Activated T-cell treated with anti-CD3 and anti-CD28 coated beads, Interleukin-2, amount 50 U/mL, for 72 hours (primary cell): Measurements from ENCODE around the gene UBE3B. TPM values are rescaled to one million over a fixed set of nuclear protein-coding genes. Genes with fewer than 3 reads are reported as not detected.
A peak's percentile ranks its signal among the peaks of the same experiment; 100 is the strongest.
"Not testable (repeated sequence)": the region's sequence is repeated elsewhere in the genome, so short reads cannot be mapped to it uniquely, and the experiment has no call there.

ENCODE experiments used
- ATAC-seq, 2 donors: fragments of 150-1000 bp; cut with Tn5 transposase; replicated peaks in 1 of 2; 2 replicates each; pipeline ENCODE4 v1.10.0; 2021; ENCODE audit warnings: moderate library complexity in 2 of 2, mild to moderate bottlenecking in 1 of 2
- DNase-seq, 2 donors: peaks; one replicate each; pipeline ENCODE4 v3.0.0; 2021 to 2022; ENCODE audit warnings: mixed read lengths in 1 of 2
- H3K27ac Mint-ChIP-seq: one replicate; pipeline ENCODE4 v1.8.0; 2022; ENCODE audit warnings: mild to moderate bottlenecking, moderate library complexity, mixed read lengths
- H3K27me3 Mint-ChIP-seq: one replicate; pipeline ENCODE4 v1.8.0; 2022; ENCODE audit warnings: low read depth, mixed read lengths
- H3K36me3 Mint-ChIP-seq, 2 donors: one replicate each; pipeline ENCODE4 v1.8.0; 2022; ENCODE audit warnings: mixed read lengths in 2 of 2, mild to moderate bottlenecking in 1 of 2; ENCODE audit not compliant: insufficient read depth in 2 of 2
- H3K4me1 Mint-ChIP-seq: one replicate; pipeline ENCODE4 v1.8.0; 2022; ENCODE audit warnings: low read depth, mixed read lengths
- H3K4me3 Mint-ChIP-seq, 2 donors: one replicate each; pipeline ENCODE4 v1.8.0; 2022; ENCODE audit warnings: mild to moderate bottlenecking in 2 of 2, mixed read lengths in 2 of 2, moderate library complexity in 2 of 2
- H3K9me3 Mint-ChIP-seq, 2 donors: one replicate each; pipeline ENCODE4 v1.8.0; 2022; ENCODE audit warnings: mixed read lengths in 2 of 2
- total RNA-seq, 2 donors: library from RNA; stranded (reverse); gene quantifications; one replicate each; pipeline ENCODE4 v1.2.3, GENCODE V29; 2022

UBE3B gene
- total RNA-seq, 2 donors from 2014 or later = 37.4 to 37.6 TPM

DNA sequence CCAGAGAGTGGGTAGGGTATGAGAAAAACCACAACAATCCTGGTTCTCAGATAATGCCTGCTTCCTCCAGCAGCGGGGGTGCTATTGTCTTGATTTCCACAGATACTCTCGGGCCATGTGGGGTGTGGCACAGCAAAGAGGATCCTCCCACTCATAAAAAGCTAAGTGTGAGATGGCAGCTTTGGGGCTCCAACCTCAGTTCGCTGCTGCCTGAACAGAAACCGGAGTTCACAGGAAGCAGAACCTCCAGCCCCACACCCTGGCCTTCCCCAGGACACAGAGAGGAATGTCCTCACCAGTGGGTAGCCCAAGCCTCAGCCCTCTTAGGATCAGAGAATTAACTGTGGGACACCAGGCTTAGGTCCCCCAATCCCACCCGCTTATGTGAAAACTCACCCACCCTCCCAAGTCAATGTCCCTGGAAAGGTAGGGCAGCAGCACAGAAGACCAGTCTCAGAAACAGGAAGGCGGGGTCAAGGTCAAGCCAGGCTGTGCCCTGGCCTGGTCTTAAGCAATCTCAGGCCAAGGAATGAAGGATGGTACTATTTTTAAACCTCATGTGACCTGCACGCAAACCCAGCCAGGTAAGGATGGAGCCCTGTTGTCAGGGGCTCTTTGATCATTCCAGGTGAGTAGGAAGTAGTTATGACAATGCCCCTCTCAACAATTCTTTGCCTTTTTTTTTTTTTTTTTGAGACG lies 9.3 kb upstream of the UBE3B start:
- no peak overlapping the region for H3K4me3 Mint-ChIP-seq
- no peaks in the 10 kb centered on the region for H3K27me3 Mint-ChIP-seq
- ATAC-seq = no peak
- peaks cover 0 to 6% of the 10 kb centered on the region in 2 donors for H3K36me3 Mint-ChIP-seq
- DNase-seq = no peak
- H3K27ac Mint-ChIP-seq = no peak overlapping the region
- peaks cover 19% of the 10 kb centered on the region for H3K4me1 Mint-ChIP-seq
- H3K9me3 Mint-ChIP-seq = no peaks in the 10 kb centered on the region

DNA sequence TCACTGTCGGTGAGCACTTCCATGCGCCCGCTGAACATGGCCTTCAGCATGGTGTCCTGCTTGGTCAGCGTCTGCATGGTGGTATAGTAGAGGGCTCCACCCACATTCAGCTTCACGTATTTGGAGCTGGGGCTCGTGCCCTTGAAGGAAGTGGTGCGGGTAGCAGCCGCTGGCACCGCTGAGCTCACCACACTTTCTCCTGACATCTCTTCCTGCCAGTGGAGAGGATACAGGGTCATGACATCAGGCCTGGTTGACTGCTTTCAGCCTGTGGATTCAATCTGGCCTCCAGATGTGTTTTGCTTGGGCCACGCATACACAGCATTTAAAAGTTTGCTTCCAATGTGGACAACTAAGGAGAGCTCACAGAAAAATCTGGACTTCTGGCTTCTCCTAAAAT lies 7.9 kb upstream of the UBE3B start:
- Mint-ChIP-seq H3K36me3 (peaks cover 0 to 3% of the 10 kb centered on the region in 2 donors), H3K27me3 (no peaks in the 10 kb centered on the region), H3K4me3 (no peak overlapping the region), H3K9me3 (no peaks in the 10 kb centered on the region), H3K4me1 (peaks cover 9% of the 10 kb centered on the region), H3K27ac (no peak overlapping the region)
- DNase-seq = no peak
- ATAC-seq = no peak

DNA sequence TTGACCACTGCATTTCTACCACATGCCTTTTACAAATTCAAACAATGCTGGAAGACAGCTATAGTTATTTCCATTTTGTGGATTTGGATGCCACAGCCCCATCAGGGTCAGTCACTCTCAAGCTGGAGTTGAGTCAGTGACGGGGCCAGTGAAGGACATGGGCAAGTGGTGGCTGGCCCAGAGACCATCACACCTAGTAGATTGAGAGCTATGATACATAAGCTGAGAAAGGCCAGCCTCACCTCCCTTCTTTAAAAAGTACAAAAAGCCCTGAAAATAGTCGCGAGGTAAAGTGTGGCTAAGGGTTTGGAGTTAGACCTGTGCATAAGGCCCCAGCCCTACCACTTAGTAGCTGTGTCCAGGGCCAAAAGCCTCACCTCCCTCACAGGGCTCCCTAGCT lies 4.4 kb upstream of the UBE3B start:
- no peak for ATAC-seq
- H3K4me3 Mint-ChIP-seq = no peak overlapping the region
- H3K9me3 Mint-ChIP-seq = no peaks in the 10 kb centered on the region
- H3K27me3 Mint-ChIP-seq = no peaks in the 10 kb centered on the region
- peaks cover 29% of the 10 kb centered on the region for H3K4me1 Mint-ChIP-seq
- H3K27ac Mint-ChIP-seq = no peak overlapping the region
- DNase-seq = no peak
- peaks cover 2 to 3% of the 10 kb centered on the region in 2 donors for H3K36me3 Mint-ChIP-seq

DNA sequence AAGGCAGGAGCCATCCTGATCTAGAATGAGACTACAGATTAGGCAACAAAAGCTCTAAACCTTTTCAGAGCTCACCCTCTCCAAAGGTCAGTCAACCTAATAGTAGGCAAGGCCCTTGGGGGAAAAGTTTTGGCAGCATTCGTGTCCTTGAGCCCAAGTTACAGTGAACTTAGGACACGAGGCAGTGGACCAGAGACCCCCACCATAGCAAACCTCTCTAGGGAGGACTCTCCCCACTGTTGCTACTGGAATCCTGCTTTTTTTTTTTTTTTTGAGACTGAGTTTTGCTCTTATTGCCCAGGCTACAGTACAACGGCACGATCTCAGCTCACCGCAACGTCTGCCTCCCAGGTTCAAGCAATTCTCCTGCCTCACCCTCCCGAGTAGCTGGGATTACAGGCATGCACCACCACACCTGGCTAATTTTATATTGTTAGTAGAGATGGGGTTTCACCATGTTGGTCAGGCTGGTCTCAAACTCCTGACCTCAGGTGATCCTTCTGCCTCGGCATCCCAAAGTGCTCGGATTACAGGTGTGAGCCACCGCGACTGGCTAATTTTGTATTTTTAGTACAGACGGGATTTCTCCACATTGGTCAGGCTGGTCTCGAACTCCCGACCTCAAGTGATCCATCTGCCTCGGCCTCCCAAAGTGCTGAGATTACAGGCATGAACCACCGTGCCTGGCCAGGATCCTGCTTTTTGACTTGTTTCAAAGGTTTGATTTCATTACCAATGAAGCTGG lies 3.7 kb upstream of the UBE3B start:
- not testable (repeated sequence) for ATAC-seq, H3K9me3 Mint-ChIP-seq, DNase-seq, H3K36me3 Mint-ChIP-seq, H3K4me3 Mint-ChIP-seq, H3K27ac Mint-ChIP-seq, H3K27me3 Mint-ChIP-seq
- H3K4me1 Mint-ChIP-seq = peaks cover 36% of the 10 kb centered on the region

DNA sequence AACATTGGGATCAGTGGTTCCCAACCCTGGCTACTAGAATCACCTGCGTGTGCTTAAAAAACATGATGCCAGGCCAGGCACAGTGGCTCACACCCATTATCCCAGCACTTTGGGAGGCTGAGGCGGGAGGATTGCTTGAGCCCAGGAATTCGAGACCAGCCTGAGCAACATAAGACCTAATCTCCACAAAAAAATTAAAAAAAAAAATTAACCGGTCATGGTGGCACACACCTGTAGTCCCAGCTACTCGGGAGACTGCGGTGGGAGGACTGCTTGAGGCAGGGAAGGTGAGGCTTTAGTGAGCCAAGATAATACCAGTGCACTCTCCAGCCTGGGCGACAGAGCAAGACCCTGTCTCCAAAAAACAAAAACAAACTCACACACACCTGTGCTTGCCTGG lies 2.3 kb upstream of the UBE3B start:
- DNase-seq (no peak), ATAC-seq (no peak)
- peaks cover 1 to 2% of the 10 kb centered on the region in 2 donors for H3K36me3 Mint-ChIP-seq
- no peaks in the 10 kb centered on the region for H3K9me3 Mint-ChIP-seq
- no peak overlapping the region for H3K4me3 Mint-ChIP-seq
- no peaks in the 10 kb centered on the region for H3K27me3 Mint-ChIP-seq
- H3K4me1 Mint-ChIP-seq = peaks cover 50% of the 10 kb centered on the region
- no peak overlapping the region for H3K27ac Mint-ChIP-seq

DNA sequence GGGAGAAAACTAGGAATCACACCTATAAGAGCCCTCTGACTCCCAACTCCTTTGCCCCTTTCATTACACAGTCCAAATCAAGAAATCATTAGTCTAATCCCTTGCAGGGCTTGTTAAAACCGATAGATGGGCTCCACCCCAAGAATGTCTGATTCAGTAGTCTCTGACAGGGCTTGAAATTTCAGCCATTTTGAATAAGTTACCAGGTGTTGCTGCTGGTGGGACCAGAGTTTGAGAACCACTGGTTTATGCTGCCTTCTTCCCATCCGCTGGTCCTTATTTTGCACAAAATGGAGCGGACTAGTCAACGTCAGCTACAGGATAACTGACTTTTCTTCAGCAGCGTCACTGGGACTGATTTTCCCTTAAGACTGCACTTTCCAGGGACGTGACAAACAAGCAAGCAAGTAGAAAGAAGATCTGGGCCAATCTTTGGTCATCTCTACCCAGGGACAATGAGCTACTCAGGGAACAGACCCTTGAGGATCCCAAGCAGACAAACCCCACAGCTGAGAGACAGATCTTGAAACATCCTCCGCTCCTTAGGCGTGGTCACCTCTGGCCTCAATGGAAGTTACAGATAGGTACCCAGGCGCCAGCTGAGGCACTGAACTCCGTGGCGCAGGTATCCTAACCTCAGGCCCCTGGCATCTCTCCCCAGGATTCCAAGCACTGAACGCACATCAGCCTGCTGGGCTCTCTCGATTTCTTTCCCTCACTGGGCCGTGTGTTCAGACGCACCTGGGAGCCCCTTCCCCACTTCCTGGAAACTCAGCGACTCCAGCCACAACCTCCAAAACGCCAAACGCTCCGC lies 1.2 kb upstream of the UBE3B start:
- Mint-ChIP-seq H3K27me3 (no peaks in the 10 kb centered on the region), H3K27ac (peak overlapping the region; percentile 76), H3K9me3 (no peaks in the 10 kb centered on the region), H3K4me3 (peak overlapping the region; percentile 91 to 99), H3K4me1 (peaks cover 52% of the 10 kb centered on the region), H3K36me3 (peaks cover 1 to 2% of the 10 kb centered on the region in 2 donors)
- ATAC-seq (no peak), DNase-seq (no peak)

DNA sequence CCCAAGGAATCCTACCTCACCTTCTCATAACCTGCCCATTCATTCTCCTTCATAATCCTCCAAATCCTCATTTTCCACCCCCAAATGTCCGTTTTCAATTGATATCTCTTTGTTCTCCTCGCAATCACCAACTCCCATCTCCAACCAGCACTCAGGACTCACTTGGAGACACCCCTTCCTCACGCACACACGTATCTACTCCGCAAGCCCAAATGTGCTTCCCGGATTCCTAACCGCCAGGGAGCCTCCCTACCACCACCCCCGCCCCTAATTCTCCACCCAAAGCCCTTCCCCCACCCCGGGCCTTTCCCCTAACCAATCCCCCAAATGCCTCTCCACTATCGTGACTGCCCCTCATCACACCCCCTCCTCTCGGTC lies 638 bp upstream of the UBE3B start:
- no peak for DNase-seq
- Mint-ChIP-seq H3K4me3 (peak overlapping the region; percentile 91 to 99), H3K4me1 (peaks cover 52% of the 10 kb centered on the region), H3K9me3 (no peaks in the 10 kb centered on the region), H3K27ac (peak overlapping the region; percentile 76), H3K27me3 (no peaks in the 10 kb centered on the region), H3K36me3 (peaks cover 1 to 2% of the 10 kb centered on the region in 2 donors)
- peak in 1 of 2 donors; percentile 0 for ATAC-seq

DNA sequence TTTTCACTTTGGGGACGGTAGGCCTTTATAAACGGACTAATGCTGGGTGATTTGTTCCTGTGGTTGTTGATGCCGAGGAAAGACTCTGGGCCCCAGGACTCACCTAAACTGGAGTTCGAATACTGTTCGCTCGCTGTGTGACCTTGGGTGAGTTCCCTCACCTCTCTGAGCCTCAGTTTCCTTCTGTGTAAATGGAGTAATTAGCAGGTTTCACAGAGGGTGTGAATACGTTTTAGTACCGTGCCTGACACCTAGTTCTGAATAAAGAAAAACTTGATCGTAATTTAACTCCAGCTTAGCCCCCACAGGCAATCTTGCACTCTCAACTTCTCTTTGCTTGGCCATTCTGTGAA lies 505 bp downstream of the UBE3B start:
- Mint-ChIP-seq H3K4me3 (peak overlapping the region; percentile 91 to 99), H3K4me1 (peaks cover 52% of the 10 kb centered on the region), H3K27me3 (no peaks in the 10 kb centered on the region), H3K9me3 (no peaks in the 10 kb centered on the region), H3K27ac (peak overlapping the region; percentile 76), H3K36me3 (peaks cover 1 to 2% of the 10 kb centered on the region in 2 donors)
- ATAC-seq = no peak
- no peak for DNase-seq

DNA sequence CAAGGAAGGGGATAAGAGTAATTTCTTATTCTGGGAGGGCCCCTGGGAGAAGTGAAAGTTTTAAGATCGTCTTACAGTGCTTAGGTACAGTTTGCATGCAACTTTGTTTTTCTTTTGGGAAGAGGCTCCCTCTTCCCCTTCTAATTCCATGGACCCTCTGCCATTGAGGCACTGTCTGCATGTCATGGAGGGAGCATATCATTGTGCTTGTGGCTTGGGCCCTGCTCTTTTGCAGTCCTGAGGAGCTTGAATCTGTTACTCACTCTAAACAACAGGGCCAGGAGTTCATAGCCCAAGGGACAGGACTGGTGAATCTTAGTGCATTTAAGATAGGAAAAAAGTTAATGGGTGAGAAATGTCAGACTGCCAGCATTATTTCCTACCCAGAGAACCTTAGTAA lies 2.3 kb downstream of the UBE3B start:
- Mint-ChIP-seq H3K4me3 (no peak overlapping the region), H3K36me3 (peaks cover 2 to 4% of the 10 kb centered on the region in 2 donors), H3K9me3 (no peaks in the 10 kb centered on the region), H3K27me3 (no peaks in the 10 kb centered on the region), H3K4me1 (peaks cover 46% of the 10 kb centered on the region), H3K27ac (no peak overlapping the region)
- no peak for ATAC-seq
- no peak for DNase-seq

DNA sequence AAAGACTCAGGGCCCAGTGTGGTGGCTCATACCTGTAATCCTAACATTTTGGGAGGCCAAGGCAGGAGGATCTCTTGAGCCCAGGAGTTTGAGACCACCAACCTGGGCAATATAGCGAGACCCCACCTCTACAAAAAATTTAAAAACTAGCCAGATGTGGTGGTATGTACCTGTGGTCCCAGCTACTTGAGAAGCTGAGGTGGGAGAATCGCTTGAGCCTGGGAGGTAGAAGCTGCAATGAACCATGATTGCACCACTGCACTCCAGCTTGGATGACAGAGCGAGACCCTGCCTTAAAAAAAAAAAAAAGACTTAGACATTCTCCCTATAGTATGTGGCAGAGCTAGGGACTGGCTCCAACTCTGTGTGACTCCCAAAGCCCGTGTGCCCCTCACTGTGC lies 2.9 kb downstream of the UBE3B start:
- no peak overlapping the region for H3K4me3 Mint-ChIP-seq
- no peak for ATAC-seq

DNA sequence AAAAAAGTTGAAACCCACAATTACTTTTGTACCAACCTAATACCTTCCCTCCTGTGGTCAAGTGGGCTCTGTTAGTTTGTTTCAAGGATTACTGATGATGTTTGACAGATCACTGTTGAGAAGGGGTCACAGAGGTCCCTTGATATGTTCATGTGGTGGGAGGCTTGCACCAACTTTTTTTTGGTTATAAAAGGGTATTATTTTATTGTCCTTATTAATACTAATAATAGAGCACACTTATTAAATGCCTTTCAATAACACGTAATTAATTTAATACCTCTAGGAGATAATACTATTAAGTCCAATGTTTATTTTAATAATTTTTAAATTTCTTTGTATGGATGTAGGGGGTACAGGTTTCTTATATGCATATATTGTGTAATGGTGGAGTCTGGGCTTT lies 4.4 kb downstream of the UBE3B start:
- peaks cover 2 to 9% of the 10 kb centered on the region in 2 donors for H3K36me3 Mint-ChIP-seq
- no peak overlapping the region for H3K27ac Mint-ChIP-seq
- H3K9me3 Mint-ChIP-seq = no peaks in the 10 kb centered on the region
- no peaks in the 10 kb centered on the region for H3K27me3 Mint-ChIP-seq
- no peak for DNase-seq
- no peak for ATAC-seq
- no peak overlapping the region for H3K4me3 Mint-ChIP-seq
- H3K4me1 Mint-ChIP-seq = peaks cover 25% of the 10 kb centered on the region

More for the DNA sequence above, 2.9 kb downstream of the UBE3B start:
- H3K4me1 Mint-ChIP-seq = peaks cover 40% of the 10 kb centered on the region
- H3K9me3 Mint-ChIP-seq = no peaks in the 10 kb centered on the region
- DNase-seq = no peak
- H3K27ac Mint-ChIP-seq = no peak overlapping the region
- H3K27me3 Mint-ChIP-seq = no peaks in the 10 kb centered on the region
- peaks cover 4 to 9% of the 10 kb centered on the region in 2 donors for H3K36me3 Mint-ChIP-seq

DNA sequence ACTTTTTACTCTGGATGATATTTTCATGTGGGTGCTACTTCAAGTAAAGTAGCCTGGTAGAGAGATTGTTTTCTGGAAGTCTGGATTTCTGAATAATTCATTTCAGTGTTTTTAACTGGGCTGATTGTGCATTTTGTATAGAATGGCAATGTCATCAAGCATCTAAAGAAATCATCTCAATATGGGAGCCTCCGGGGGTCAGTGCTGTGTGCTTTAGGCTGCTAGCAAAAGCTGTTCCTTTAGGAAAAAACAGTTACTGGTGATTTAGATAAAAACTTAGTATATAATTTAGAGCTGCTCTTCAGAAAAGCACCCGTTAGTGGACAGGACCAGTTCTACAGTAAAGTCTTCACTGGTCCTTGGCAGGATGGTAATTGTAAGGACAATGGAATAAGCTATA lies 5.1 kb downstream of the UBE3B start:
- peaks cover 24% of the 10 kb centered on the region for H3K4me1 Mint-ChIP-seq
- H3K9me3 Mint-ChIP-seq = no peaks in the 10 kb centered on the region
- H3K27ac Mint-ChIP-seq = no peak overlapping the region
- DNase-seq (no peak), ATAC-seq (no peak)
- H3K4me3 Mint-ChIP-seq = no peak overlapping the region
- H3K27me3 Mint-ChIP-seq = no peaks in the 10 kb centered on the region
- peaks cover 2 to 9% of the 10 kb centered on the region in 2 donors for H3K36me3 Mint-ChIP-seq

DNA sequence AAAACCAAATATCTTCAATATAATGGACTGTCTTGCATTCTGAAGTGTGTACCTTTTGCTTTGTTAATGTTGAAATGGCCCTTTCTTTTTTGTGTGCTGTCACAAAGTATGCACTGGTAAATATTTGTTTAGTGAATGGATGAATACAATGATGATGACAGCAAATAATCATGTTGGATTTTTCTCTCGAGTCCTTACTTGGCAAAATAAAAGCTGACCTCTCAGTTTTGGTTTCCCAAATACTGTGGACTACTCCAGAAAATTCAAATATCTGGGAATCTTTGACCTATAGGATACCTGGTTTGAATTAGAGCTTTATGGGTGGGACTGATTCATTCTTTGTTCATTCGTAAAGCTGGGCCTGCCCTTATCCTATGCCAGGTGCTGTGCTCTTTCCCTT lies 5.5 kb downstream of the UBE3B start:
- no peak overlapping the region for H3K4me3 Mint-ChIP-seq
- ATAC-seq (no peak), DNase-seq (no peak)
- H3K4me1 Mint-ChIP-seq = peaks cover 24% of the 10 kb centered on the region
- H3K27me3 Mint-ChIP-seq = no peaks in the 10 kb centered on the region
- H3K9me3 Mint-ChIP-seq = no peaks in the 10 kb centered on the region
- H3K36me3 Mint-ChIP-seq = peaks cover 2 to 9% of the 10 kb centered on the region in 2 donors
- no peak overlapping the region for H3K27ac Mint-ChIP-seq
